ENCODE results near the gene TMEM221. TPM values are rescaled to one million over a fixed set of nuclear protein-coding genes. Genes with fewer than 3 reads are reported as not detected.

Gene TMEM221
- total and polyA plus RNA-seq, 2 donors (not counting 3 experiments of a cell fraction or from before 2014, with no cell fraction given), result 0.08 TPM; not detected in 1

DNA sequence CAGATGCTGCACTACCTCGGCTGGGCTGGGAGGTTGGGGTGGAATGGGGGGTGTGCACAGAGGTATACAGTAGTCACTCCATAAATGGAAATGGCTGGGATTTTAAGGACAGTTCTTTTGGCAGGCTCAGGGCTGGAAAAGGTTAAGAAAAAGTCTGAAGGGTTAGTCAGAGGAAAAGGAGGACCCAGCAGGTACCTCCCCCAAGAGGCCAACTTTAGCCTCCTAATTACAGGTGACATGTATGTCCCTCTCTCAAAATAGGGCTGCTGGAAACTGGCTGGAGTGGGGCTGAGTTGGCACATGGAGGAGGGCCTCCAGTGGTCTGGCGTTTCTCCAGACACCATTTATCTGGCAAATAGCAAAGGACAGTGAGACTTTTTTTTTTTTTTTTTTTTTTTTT is 55.5 kb downstream of the TMEM221 start:
- no peaks in the 10 kb centered on the region for H4K20me1 ChIP-seq (replicated peaks; ENCODE audit: control insufficient read depth, extremely low read depth, insufficient read depth, low read length)
- no peak overlapping the region for H3K9ac ChIP-seq (replicated peaks; ENCODE audit: extremely low read depth, insufficient read depth, low read length)
- no peak overlapping the region for H3K4me2 ChIP-seq (ENCODE audit: insufficient read depth, low read length)
- dilution Hi-C loops (cut with MboI; ENCODE audit: extremely low pct_ligation_motif_present, low sequenced_read_pairs) (no loop called here), intact Hi-C loops (cut with micrococcal nuclease) (no loop called here)
- DNase-seq (ENCODE audit: low read depth, low spot score), result no peak
- H3K9me1 ChIP-seq (replicated peaks; ENCODE audit: control insufficient read depth, extremely low read depth, insufficient read depth, low read length), result no peaks in the 10 kb centered on the region
- H3K9me3 ChIP-seq (replicated peaks; ENCODE audit: control insufficient read depth, insufficient read depth, low read length), result no peaks in the 10 kb centered on the region
- CTCF ChIA-PET, result interaction anchor here (1.4 kb wide), 1 partner anchor 11 kb away, joined by 4 read pairs; no protein-coding TSS in a partner anchor
- POLR2A ChIA-PET, result no interaction called here
- peaks cover 6% of the 10 kb centered on the region in 2 experiments for H3K27me3 ChIP-seq (ENCODE audit: control insufficient read depth in 2 of 2, insufficient read depth in 2 of 2, low read length in 2 of 2)
- H3K36me3 ChIP-seq (ENCODE audit: control insufficient read depth in 2 of 2, extremely low read depth in 1 of 2, insufficient read depth in 2 of 2, low read length in 2 of 2), result no peaks in the 10 kb centered on the region
- no peak overlapping the region for H3K4me3 ChIP-seq (replicated peaks in 1 of 3; ENCODE audit: insufficient read depth in 1 of 3, low read depth in 1 of 3, low read length in 3 of 3)
- no peak for FAIRE-seq
- no peak for TF ChIP-seq POLR2AphosphoS5 (IDR thresholded peaks at IDR 0.05; ENCODE audit: insufficient read depth, low read depth, low read length)
- TF ChIP-seq, protein P1, sequence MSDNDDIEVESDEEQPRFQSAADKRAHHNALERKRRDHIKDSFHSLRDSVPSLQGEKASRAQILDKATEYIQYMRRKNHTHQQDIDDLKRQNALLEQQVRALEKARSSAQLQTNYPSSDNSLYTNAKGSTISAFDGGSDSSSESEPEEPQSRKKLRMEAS (IDR thresholded peaks at IDR 0.05; ENCODE audit: insufficient read depth, insufficient read length), result no peak
- no peak for TF ChIP-seq JUN (IDR thresholded peaks at IDR 0.05; ENCODE audit: borderline replicate concordance, insufficient read depth, insufficient read length, low read depth)
- TF ChIP-seq GATA2 (IDR thresholded peaks at IDR 0.05; ENCODE audit: insufficient read depth, insufficient read length, low read depth, low read length), result no peak
- TF ChIP-seq MYC (IDR thresholded peaks at IDR 0.05; ENCODE audit: low read depth, low read length), result no peak
- TF ChIP-seq, protein P2, sequence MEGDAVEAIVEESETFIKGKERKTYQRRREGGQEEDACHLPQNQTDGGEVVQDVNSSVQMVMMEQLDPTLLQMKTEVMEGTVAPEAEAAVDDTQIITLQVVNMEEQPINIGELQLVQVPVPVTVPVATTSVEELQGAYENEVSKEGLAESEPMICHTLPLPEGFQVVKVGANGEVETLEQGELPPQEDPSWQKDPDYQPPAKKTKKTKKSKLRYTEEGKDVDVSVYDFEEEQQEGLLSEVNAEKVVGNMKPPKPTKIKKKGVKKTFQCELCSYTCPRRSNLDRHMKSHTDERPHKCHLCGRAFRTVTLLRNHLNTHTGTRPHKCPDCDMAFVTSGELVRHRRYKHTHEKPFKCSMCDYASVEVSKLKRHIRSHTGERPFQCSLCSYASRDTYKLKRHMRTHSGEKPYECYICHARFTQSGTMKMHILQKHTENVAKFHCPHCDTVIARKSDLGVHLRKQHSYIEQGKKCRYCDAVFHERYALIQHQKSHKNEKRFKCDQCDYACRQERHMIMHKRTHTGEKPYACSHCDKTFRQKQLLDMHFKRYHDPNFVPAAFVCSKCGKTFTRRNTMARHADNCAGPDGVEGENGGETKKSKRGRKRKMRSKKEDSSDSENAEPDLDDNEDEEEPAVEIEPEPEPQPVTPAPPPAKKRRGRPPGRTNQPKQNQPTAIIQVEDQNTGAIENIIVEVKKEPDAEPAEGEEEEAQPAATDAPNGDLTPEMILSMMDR (IDR thresholded peaks at IDR 0.05; ENCODE audit: extremely low read depth in 1 of 2, insufficient read depth in 1 of 2, low read depth in 1 of 2, low read length in 2 of 2), result no peak
- no peak for TF ChIP-seq POLR2A (IDR thresholded peaks at IDR 0.05; ENCODE audit: low read depth, low read length)
- TF ChIP-seq EZH2 (IDR thresholded peaks at IDR 0.05; ENCODE audit: borderline replicate concordance, low read depth, low read length, severe bottlenecking), result no peak
- TF ChIP-seq FOS (IDR thresholded peaks at IDR 0.05; ENCODE audit: borderline replicate concordance, insufficient read depth, low read length), result no peak
- H3K27ac ChIP-seq (ENCODE audit: insufficient read depth, low read depth, low read length), result no peak overlapping the region
- H3K79me2 ChIP-seq (ENCODE audit: control insufficient read depth, insufficient read depth, low read length), result no peaks in the 10 kb centered on the region
- BruUV-seq (replicated peaks), result no TSS peak
- peaks cover 16% of the 10 kb centered on the region for H3K4me1 ChIP-seq (ENCODE audit: control insufficient read depth, extremely low read depth, insufficient read depth, low read length)
- no peak overlapping the region for H2AFZ ChIP-seq (ENCODE audit: low read depth, low read length)

All from endothelial cell of umbilical vein (primary cell).